ENCODE measurements around the gene OLFML1. TPM values are rescaled to one million over a fixed set of nuclear protein-coding genes. Genes with fewer than 3 reads are reported as not detected.

The OLFML1 gene
- total and polyA plus RNA-seq, 10 of the 15 experiments (the other 5 are each of a cell fraction or from before 2014, with no cell fraction given), result 0.04 to 0.71 (median 0.21) TPM; not detected in 6

DNA sequence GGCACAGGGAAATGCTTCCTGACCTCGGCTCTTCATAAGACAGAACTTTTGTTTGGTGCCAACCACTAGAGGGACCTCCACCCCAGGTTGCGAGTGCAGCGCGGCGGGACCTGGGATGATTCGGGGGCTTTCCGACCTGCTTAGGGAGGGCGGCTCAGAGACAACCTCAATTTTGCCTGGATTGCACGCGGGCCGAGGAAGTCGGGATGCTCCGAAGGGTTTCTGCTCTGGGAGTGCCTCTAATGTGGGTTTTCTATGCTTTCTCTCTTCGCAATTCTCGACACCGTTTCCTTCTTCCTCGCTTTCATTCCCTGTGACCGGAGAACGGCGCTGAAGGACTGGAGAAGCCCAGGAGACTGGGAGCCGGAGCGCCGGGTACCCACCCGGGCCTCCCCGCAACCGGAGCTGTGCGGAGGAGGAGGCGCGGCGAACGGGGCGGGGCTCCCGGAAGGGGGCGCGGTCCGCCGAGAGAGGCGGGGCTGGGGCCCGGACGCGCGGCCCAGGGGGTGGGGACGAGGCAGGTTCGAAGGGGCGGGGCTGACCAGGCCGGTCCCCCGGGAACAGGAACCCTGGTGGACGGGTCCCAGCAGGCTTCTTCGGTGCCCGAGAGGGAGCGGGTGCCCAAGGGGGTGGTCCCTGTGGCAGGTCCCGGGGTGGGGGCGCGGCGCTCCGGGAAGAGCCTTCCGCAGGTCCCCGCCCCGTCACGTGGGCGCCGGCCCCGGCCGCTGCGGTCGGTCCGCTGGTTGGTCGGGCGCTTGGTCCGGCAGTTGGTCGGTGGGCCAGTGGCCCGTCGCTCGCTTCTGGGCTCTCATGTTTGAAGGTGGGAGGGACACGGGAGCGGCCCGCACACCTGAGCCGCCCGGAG lies 28.2 kb downstream of the OLFML1 start, which contains the start of gene PPFIBP2:
TSS of gene PPFIBP2 (plus strand) at position 766 of the 865 bp plus-strand sequence. CDS start 35,477 bp downstream, outside the sequence.
- Histone ChIP-seq H3K27me3 (replicated peaks in 1 of 2; ENCODE audit: control insufficient read depth in 2 of 2, insufficient read depth in 2 of 2, low read length in 1 of 2) (no peaks in the 10 kb centered on the region), H3K4me1 (ENCODE audit: control insufficient read depth, insufficient read depth, low read length) (peaks cover 22% of the 10 kb centered on the region), H3K79me2 (ENCODE audit: control insufficient read depth, insufficient read depth, low read length) (peaks cover 58% of the 10 kb centered on the region), H3K27ac (ENCODE audit: control insufficient read depth, insufficient read depth) (peak within 1 kb of the TSS; percentile 99), H3K9ac (ENCODE audit: control insufficient read depth, insufficient read depth, low read length) (peak within 1 kb of the TSS; percentile 96), H3K9me3 (replicated peaks; ENCODE audit: control insufficient read depth, insufficient read depth, low read length) (no peaks in the 10 kb centered on the region), H2AFZ (ENCODE audit: control insufficient read depth, low read depth, low read length) (peak within 1 kb of the TSS; percentile 78), H3K36me3 (ENCODE audit: control insufficient read depth in 2 of 2, insufficient read depth in 2 of 2, low read length in 1 of 2) (no peaks in the 10 kb centered on the region), H4K20me1 (ENCODE audit: control insufficient read depth, insufficient read depth) (no peaks in the 10 kb centered on the region), H3K4me2 (ENCODE audit: control insufficient read depth, insufficient read depth) (peak within 1 kb of the TSS; percentile 99), H3K4me3 (peak within 1 kb of the TSS; percentile 92)
- TSS peak; percentile 67 for BruUV-seq (replicated peaks)
- ChIA-PET POLR2A (interaction anchor here (0.7 to 4.0 kb wide), 10 partner anchors 8 to 158 kb away, joined by 3 to 24 read pairs (median 5); no protein-coding TSS in a partner anchor), SMC1A (ENCODE audit: uncharacterized antibody, unreplicated experiment) (interaction anchor here (0.7 to 9.6 kb wide), 27 partner anchors 10 to 177 kb away, joined by 3 to 69 read pairs (median 5); no protein-coding TSS in a partner anchor), RAD21 (ENCODE audit: unreplicated experiment) (interaction anchor here (0.6 to 7.1 kb wide), 17 partner anchors 8 to 160 kb away, joined by 3 to 57 read pairs (median 4); no protein-coding TSS in a partner anchor), CTCF (interaction anchor here (0.7 to 8.1 kb wide), 34 partner anchors 10 to 768 kb away, joined by 3 to 67 read pairs (median 5); no protein-coding TSS in a partner anchor)
- FAIRE-seq (peak; percentile 31), ATAC-seq (peak; percentile 80), DNase-seq (ENCODE audit: low read depth, low spot score) (no peak)
- intact Hi-C loops (cut with micrococcal nuclease; ENCODE audit: unreplicated experiment) (loop anchor here (1.0 to 10.0 kb wide), 5 partner anchors 36 to 769 kb away; partner anchors contain the start of gene CYB5R2), in situ Hi-C loops (cut with MboI) (loop anchor here (25.0 kb wide), 1 partner anchor 1826 kb away; the partner anchor contains the start of genes TRIM22 and TRIM5)
- WGBS (ENCODE audit: insufficient coverage, insufficient replicate concordance, low lambda C conversion rate, missing lambda C conversion rate), result 1% methylated on average over 57 of the region's 79 CpGs
- TF ChIP-seq MEF2A (IDR thresholded peaks at IDR 0.05; ENCODE audit: insufficient read depth, low read depth, low read length), result 0 out of 2 replicates have a peak, but pooled peaks have one; percentile 38
- no peak; a peak in 3 of 4 replicates for TF ChIP-seq IKZF2 (IDR thresholded peaks at IDR 0.05)
- 0 out of 2 replicates have a peak, but pooled peaks have one; percentile 7 for TF ChIP-seq STAT1 (conservative IDR thresholded peaks at IDR 0.05)
- TF ChIP-seq LARP7 (IDR thresholded peaks at IDR 0.05), result 0 out of 2 replicates have a peak, but pooled peaks have one; percentile 9
- TF ChIP-seq NR2F1 (conservative IDR thresholded peaks at IDR 0.05), result peak; percentile 34; the same call in 1 of the 2 replicates
- peak; percentile 61 for TF ChIP-seq RUNX3 (IDR thresholded peaks at IDR 0.05; ENCODE audit: low read length)
- no peak for TF ChIP-seq CEBPZ (IDR thresholded peaks at IDR 0.05; ENCODE audit: low read depth, low read length)
- no peak for TF ChIP-seq CREM (IDR thresholded peaks at IDR 0.05; ENCODE audit: low read depth)
- TF ChIP-seq SP1 (IDR thresholded peaks at IDR 0.05; ENCODE audit: low read depth, low read length), result no peak
- TF ChIP-seq POLR2A (IDR thresholded peaks at IDR 0.05; ENCODE audit: low read depth, low read length), result peak; percentile 84
- TF ChIP-seq CBFB (IDR thresholded peaks at IDR 0.05; ENCODE audit: low read depth), result no peak
- TF ChIP-seq WRNIP1 (IDR thresholded peaks at IDR 0.05; ENCODE audit: borderline replicate concordance, low read depth, low read length), result no peak
- TF ChIP-seq NBN (IDR thresholded peaks at IDR 0.05), result peak; percentile 83; the same call in 1 of the 2 replicates
- 0 out of 2 replicates have a peak, but pooled peaks have one; percentile 24 for TF ChIP-seq TCF3 (IDR thresholded peaks at IDR 0.05; ENCODE audit: borderline replicate concordance, insufficient read depth, low read depth, low read length)
- TF ChIP-seq SMARCA5 (IDR thresholded peaks at IDR 0.05), result peak; percentile 95
- TF ChIP-seq SIN3A (IDR thresholded peaks at IDR 0.05; ENCODE audit: low read depth, low read length), result no peak; the same call in none of the 2 replicates
- peak in 1 of 2 experiments; percentile 48; a peak in 1 of 3 replicates for TF ChIP-seq EGR1 (IDR thresholded peaks at IDR 0.05; ENCODE audit: borderline replicate concordance in 1 of 2, low read depth in 2 of 2, low read length in 2 of 2)
- peak; percentile 71; the same call in 2 of the 3 replicates for TF ChIP-seq POU2F2 (IDR thresholded peaks at IDR 0.05; ENCODE audit: borderline replicate concordance, low read depth, low read length)
- no peak for TF ChIP-seq CHD1 (IDR thresholded peaks at IDR 0.05; ENCODE audit: low read depth, low read length)
- peak; percentile 39; the same call in 1 of the 2 replicates for TF ChIP-seq NFYB (IDR thresholded peaks at IDR 0.05; ENCODE audit: insufficient read depth, low read depth, low read length)
- TF ChIP-seq SREBF1 (IDR thresholded peaks at IDR 0.05; ENCODE audit: low read length), result no peak
